IPS DF 4.7 (cell line): ENCODE measurements around the gene NETO1.

Source experiments
- DNase-seq: peaks from one replicate; pipeline ENCODE4 v3.0.0-alpha.2; 2013; ENCODE audit warnings: low spot score; ENCODE audit errors: extremely low read depth

NETO1 gene

GRCh38 chr18:72867746-72868584, at the start of gene NETO1:
Gene NETO1 (minus strand): TSS chr18:72867987. CDS start chr18:72867291, 696 bp downstream.
- no peak for DNase-seq

GRCh38 chr18:72910045-72910444, 42.3 kb upstream of the NETO1 start:
- no peak for DNase-seq

- no peak for DNase-seq
Measured at GRCh38 chr18:72908181-72908580, 40.4 kb upstream of the NETO1 start.

GRCh38 chr18:72903033-72903432, 35.2 kb upstream of the NETO1 start:
- no peak for DNase-seq

GRCh38 chr18:72899338-72899737, 31.6 kb upstream of the NETO1 start:
- no peak for DNase-seq

GRCh38 chr18:72898870-72899269, 31.1 kb upstream of the NETO1 start:
- no peak for DNase-seq

GRCh38 chr18:72895548-72895947, 27.8 kb upstream of the NETO1 start:
- no peak for DNase-seq

- no peak for DNase-seq
Measured at GRCh38 chr18:72878561-72878960, 10.8 kb upstream of the NETO1 start.

GRCh38 chr18:72878143-72878542, 10.4 kb upstream of the NETO1 start:
- no peak for DNase-seq

- no peak for DNase-seq
Measured at GRCh38 chr18:72871091-72871490, 3.3 kb upstream of the NETO1 start.

- no peak for DNase-seq
Measured at GRCh38 chr18:72869226-72870185, 1.7 kb upstream of the NETO1 start.

- DNase-seq: no peak
Measured at GRCh38 chr18:72868585-72869225, 918 bp upstream of the NETO1 start.

GRCh38 chr18:72866901-72867745, 664 bp downstream of the NETO1 start:
- no peak for DNase-seq

GRCh38 chr18:72866442-72866900, 1.3 kb downstream of the NETO1 start:
- no peak for DNase-seq

- no peak for DNase-seq
Measured at GRCh38 chr18:72863754-72864153, 4.0 kb downstream of the NETO1 start.

- DNase-seq: no peak
Measured at GRCh38 chr18:72859088-72859487, 8.7 kb downstream of the NETO1 start.

- DNase-seq: no peak
Measured at GRCh38 chr18:72849671-72850070, 18.1 kb downstream of the NETO1 start.

- DNase-seq: no peak
Measured at GRCh38 chr18:72848503-72849237, 19.1 kb downstream of the NETO1 start.

- DNase-seq: no peak
Measured at GRCh38 chr18:72847771-72848170, 20.0 kb downstream of the NETO1 start.
